K562 (cell line): ENCODE results near the gene CYP4F11. TPM values are rescaled to one million over a fixed set of nuclear protein-coding genes. Genes with fewer than 3 reads are reported as not detected.

Source experiments
- ARID4B ChIP-seq: sonication (generic); formaldehyde crosslinking; IDR thresholded peaks from 2 replicates; pipeline ENCODE4 v1.8.0; 2022; ENCODE audit warnings: mild to moderate bottlenecking, missing genetic modification reagents
- CTCF ChIP-seq, 3 experiments: IDR thresholded peaks in 2 of 3; conservative IDR thresholded peaks in 1 of 3; 2 replicates each; pipeline ENCODE4 v1.5.1; 2011 to 2012; ENCODE audit warnings: low read length in 3 of 3, mild to moderate bottlenecking in 3 of 3, control low read depth in 2 of 3, improper control_type of control experiment in 1 of 3, inconsistent platforms in 1 of 3, low read depth in 1 of 3, mixed read lengths in 1 of 3, moderate library complexity in 1 of 3; ENCODE audit not compliant: insufficient read depth in 2 of 3
- HINFP ChIP-seq: fragments of 450-650 bp; conservative IDR thresholded peaks from 2 replicates; pipeline ENCODE4 v1.6.1; 2016; ENCODE audit warnings: missing genetic modification characterization, low read depth, mild to moderate bottlenecking, control low read depth, missing compliant biosample characterization
- SMC3 ChIP-seq: conservative IDR thresholded peaks from 2 replicates; pipeline ENCODE4 v1.6.1; 2011; ENCODE audit warnings: low read depth, low read length, improper control_type of control experiment; ENCODE audit not compliant: insufficient read depth
- THRB ChIP-seq: fragments of 450-650 bp; formaldehyde crosslinking; conservative IDR thresholded peaks from 2 replicates; pipeline ENCODE4 v1.4.0; 2022; ENCODE audit warnings: mild to moderate bottlenecking, missing genetic modification characterization
- TSHZ1 ChIP-seq: fragments of 250-450 bp; sonication (Bioruptor Pico); IDR thresholded peaks from 2 replicates; pipeline ENCODE4 v1.4.0; 2020; ENCODE audit warnings: mild to moderate bottlenecking, moderate library complexity
- polyA plus RNA-seq, 8 experiments: library from polyadenylated mRNA; depleted of rRNA in 4 of 8; stranded (reverse) in 5 of 8; unstranded in 3 of 8; fragments of >200 nt; fragmentation: Nextera tagmentation in 2 of 8; fragmentation: Illumina TruSeq in 1 of 8; extraction: Ambion mirVana in 2 of 8; extraction: Trizol in 1 of 8; gene quantifications; 2 replicates each; pipeline versions ENCODE4 v1.2.1 to v1.2.3, GENCODE V29; 2011 to 2014; ENCODE audit warnings: inconsistent platforms in 1 of 8, missing spikeins in 1 of 8
- total RNA-seq, 7 experiments: library from RNA; depleted of rRNA in 6 of 7; stranded (reverse); fragments of >200 nt in 6 of 7; fragmentation: Illumina TruSeq in 2 of 7; extraction: Trizol in 2 of 7; gene quantifications; 2 replicates each; pipeline versions ENCODE4 v1.2.1 to v1.2.3, GENCODE V29; 2011 to 2021; ENCODE audit warnings: low replicate concordance in 1 of 7

The CYP4F11 gene
- total and polyA plus RNA-seq, 9 of the 15 experiments (the other 6 are each of a cell fraction or from before 2014, with no cell fraction given): 0.03 TPM; not detected in 8

- TF ChIP-seq HINFP (tag) (no peak), SMC3 (peak; percentile 55), THRB (CRISPR knock-in tag) (no peak), ARID4B (CRISPR knock-in tag) (no peak), TSHZ1 (CRISPR knock-in tag) (no peak), CTCF (IDR thresholded peaks at IDR 0.05 in 2 of 3, conservative IDR thresholded peaks at IDR 0.05 in 1 of 3; ENCODE audit: insufficient read depth in 2 of 3, low read depth in 1 of 3, low read length in 3 of 3) (peak; percentile 80 to 94 (median 82))
These were observed 65.2 kb downstream of the CYP4F11 start (continued) for GRCh38 chr19:15869109-15869555.
